SH-SY5Y (cell line): ENCODE results near the gene ACO1.

ENCODE experiments used
- GATA2 ChIP-seq: IDR thresholded peaks from 2 replicates; pipeline ENCODE4 v1.6.1; 2011; ENCODE audit warnings: mild to moderate bottlenecking, low read depth, low read length
- GATA3 ChIP-seq: IDR thresholded peaks from 2 replicates; pipeline ENCODE4 v1.6.1; 2011; ENCODE audit warnings: low read depth, mild to moderate bottlenecking, low read length, moderate library complexity

The ACO1 gene

GRCh38 chr9:32399110-32399815 lies 14.8 kb downstream of the ACO1 start:
- TF ChIP-seq GATA2 (no peak), GATA3 (no peak)

GRCh38 chr9:32401488-32401887 lies 17.0 kb downstream of the ACO1 start:
- TF ChIP-seq GATA2 (no peak), GATA3 (no peak)

- TF ChIP-seq GATA2, result no peak
- no peak for TF ChIP-seq GATA3
Measured at GRCh38 chr9:32403567-32404260, 19.3 kb downstream of the ACO1 start.

GRCh38 chr9:32404402-32404801 lies 20.0 kb downstream of the ACO1 start:
- TF ChIP-seq GATA3 (no peak), GATA2 (no peak)

- no peak for TF ChIP-seq GATA2
- no peak for TF ChIP-seq GATA3
Measured at GRCh38 chr9:32404856-32405255, 20.4 kb downstream of the ACO1 start.

- no peak for TF ChIP-seq GATA2
- no peak for TF ChIP-seq GATA3
Measured at GRCh38 chr9:32405506-32405905, 21.1 kb downstream of the ACO1 start.

- no peak for TF ChIP-seq GATA2
- TF ChIP-seq GATA3, result no peak
Measured at GRCh38 chr9:32406046-32406445, 21.6 kb downstream of the ACO1 start.

- TF ChIP-seq GATA3, result no peak
- no peak for TF ChIP-seq GATA2
Measured at GRCh38 chr9:32411753-32412152, 27.3 kb downstream of the ACO1 start.

- TF ChIP-seq GATA3 (no peak), GATA2 (no peak)
Measured at GRCh38 chr9:32412440-32412839, 28.0 kb downstream of the ACO1 start.

GRCh38 chr9:32413424-32413823 lies 29.0 kb downstream of the ACO1 start:
- TF ChIP-seq GATA2, result no peak

GRCh38 chr9:32414856-32415255 lies 30.4 kb downstream of the ACO1 start:
- TF ChIP-seq GATA3, result no peak
- no peak for TF ChIP-seq GATA2

GRCh38 chr9:32419921-32420320 lies 35.5 kb downstream of the ACO1 start:
- no peak for TF ChIP-seq GATA2
- no peak for TF ChIP-seq GATA3

- TF ChIP-seq GATA2 (no peak), GATA3 (no peak)
Measured at GRCh38 chr9:32422237-32422806, 37.9 kb downstream of the ACO1 start.

- TF ChIP-seq GATA2 (no peak), GATA3 (no peak)
Measured at GRCh38 chr9:32423371-32423770, 38.9 kb downstream of the ACO1 start.

GRCh38 chr9:32424616-32425015 lies 40.2 kb downstream of the ACO1 start:
- no peak for TF ChIP-seq GATA2
- TF ChIP-seq GATA3, result no peak

GRCh38 chr9:32426278-32426939 lies 42.0 kb downstream of the ACO1 start:
- TF ChIP-seq GATA2, result no peak
- TF ChIP-seq GATA3, result no peak
